Measurements from ENCODE around the gene ACER1. TPM values are rescaled to one million over a fixed set of nuclear protein-coding genes. Genes with fewer than 3 reads are reported as not detected.
A peak's percentile ranks its signal among the peaks of the same experiment; 100 is the strongest.
"Not testable (repeated sequence)": the region's sequence is repeated elsewhere in the genome, so short reads cannot be mapped to it uniquely, and the experiment has no call there.

Gene ACER1
- total RNA-seq, 1 donor from 2014 or later: not detected

DNA sequence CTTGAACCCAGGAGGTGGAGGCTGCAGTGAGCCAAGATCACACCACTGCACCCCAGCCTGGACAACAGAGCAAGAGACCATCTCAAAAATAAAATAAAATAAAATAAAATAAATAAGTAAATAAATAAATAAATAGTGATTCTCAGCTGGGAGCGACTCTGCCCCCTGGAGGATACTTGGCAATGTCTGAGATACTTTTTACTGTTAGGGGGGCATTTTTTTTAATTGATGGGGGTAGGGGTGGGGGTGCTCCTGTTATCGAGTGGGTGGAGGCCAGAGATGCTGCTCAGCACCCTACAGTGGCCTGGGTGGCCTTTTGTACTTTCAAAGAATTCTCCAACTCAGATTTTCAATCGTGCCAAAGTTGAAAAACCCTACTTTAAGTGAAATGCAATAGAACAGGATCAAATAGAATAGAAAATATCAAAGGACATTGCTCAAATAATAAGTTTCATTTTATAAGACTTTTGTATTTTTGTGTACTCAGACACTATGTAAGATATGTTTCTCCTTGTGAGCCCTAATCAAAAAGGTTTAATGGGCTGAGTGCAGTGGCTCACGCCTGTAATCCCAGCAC lies 20.8 kb upstream of the ACER1 start:
- H3K4me1 Mint-ChIP-seq: no peaks in the 10 kb centered on the region
- no peaks in the 10 kb centered on the region for H3K36me3 Mint-ChIP-seq (ENCODE audit: low read depth)
- H3K9me3 Mint-ChIP-seq: no peaks in the 10 kb centered on the region
- peaks cover 4% of the 10 kb centered on the region for H3K27me3 Mint-ChIP-seq (ENCODE audit: low read depth)
- DNase-seq (ENCODE audit: low read depth, low spot score): no peak
- H3K27ac Mint-ChIP-seq (ENCODE audit: unreplicated experiment): no peak overlapping the region
- TF ChIP-seq, protein P1, sequence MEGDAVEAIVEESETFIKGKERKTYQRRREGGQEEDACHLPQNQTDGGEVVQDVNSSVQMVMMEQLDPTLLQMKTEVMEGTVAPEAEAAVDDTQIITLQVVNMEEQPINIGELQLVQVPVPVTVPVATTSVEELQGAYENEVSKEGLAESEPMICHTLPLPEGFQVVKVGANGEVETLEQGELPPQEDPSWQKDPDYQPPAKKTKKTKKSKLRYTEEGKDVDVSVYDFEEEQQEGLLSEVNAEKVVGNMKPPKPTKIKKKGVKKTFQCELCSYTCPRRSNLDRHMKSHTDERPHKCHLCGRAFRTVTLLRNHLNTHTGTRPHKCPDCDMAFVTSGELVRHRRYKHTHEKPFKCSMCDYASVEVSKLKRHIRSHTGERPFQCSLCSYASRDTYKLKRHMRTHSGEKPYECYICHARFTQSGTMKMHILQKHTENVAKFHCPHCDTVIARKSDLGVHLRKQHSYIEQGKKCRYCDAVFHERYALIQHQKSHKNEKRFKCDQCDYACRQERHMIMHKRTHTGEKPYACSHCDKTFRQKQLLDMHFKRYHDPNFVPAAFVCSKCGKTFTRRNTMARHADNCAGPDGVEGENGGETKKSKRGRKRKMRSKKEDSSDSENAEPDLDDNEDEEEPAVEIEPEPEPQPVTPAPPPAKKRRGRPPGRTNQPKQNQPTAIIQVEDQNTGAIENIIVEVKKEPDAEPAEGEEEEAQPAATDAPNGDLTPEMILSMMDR (conservative IDR thresholded peaks at IDR 0.05): peak; percentile 59
- H3K4me3 Mint-ChIP-seq: no peak overlapping the region

DNA sequence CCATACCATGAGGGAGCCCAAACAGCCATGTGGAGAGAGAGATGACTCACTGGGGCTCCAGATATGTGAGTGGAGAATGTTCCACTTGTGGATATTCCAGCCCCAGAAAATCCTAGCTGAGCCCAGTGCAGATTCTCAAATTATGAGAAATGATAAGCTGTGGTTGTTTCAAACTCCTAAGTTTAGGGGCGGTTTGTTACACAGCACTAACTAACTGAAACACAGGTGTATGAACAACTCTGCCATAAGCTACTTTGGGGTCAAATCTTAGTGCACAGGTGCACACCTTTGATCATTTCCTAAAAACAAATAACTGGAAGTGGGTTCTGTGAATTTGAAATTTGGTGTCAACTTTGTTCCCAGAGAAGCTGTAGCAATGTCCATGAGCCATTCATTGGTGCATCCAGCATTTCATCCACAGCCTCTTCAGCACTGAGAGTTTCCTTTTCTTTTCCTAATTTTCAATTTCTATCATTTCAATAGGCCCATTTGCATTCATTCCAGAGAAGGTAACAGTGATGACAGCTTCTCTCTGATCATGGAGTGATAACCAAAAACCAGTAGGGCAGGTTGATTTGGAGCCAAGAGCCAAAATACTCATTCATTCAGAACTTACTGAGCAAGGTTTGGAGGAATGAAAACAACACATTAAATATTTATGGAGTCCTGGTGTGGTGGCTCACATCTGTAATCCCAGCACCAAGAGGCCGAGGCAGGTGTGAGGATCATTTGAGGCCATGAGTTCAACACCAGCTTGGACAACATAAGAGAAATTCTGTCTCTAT lies 19.2 kb upstream of the ACER1 start:
- H3K27ac Mint-ChIP-seq (ENCODE audit: unreplicated experiment): no peak overlapping the region
- peaks cover 15% of the 10 kb centered on the region for H3K27me3 Mint-ChIP-seq (ENCODE audit: low read depth)
- no peak overlapping the region for H3K4me3 Mint-ChIP-seq
- no peak for DNase-seq (ENCODE audit: low read depth, low spot score)
- no peaks in the 10 kb centered on the region for H3K4me1 Mint-ChIP-seq
- no peaks in the 10 kb centered on the region for H3K36me3 Mint-ChIP-seq (ENCODE audit: low read depth)
- TF ChIP-seq, protein P1 (conservative IDR thresholded peaks at IDR 0.05): no peak
- H3K9me3 Mint-ChIP-seq: no peaks in the 10 kb centered on the region

DNA sequence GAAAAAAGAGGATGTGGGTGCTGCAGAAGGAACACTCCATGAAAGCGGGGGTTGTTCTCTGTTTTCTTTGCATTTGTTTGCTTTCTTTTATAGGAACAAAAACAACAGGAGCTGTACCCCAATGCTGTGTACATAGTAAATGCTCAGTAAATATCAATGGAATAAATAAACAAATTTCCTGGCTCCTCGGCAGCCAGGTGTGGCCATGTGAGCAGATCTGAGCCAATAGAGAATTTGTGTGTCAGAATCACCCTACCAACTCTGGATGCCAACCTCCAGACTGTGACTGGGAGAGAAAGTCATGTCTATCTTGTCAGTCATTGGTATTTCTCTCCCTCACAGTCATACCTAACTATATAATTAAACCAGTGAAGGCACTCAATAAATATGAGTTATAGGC lies 17.3 kb upstream of the ACER1 start:
- no peaks in the 10 kb centered on the region for H3K36me3 Mint-ChIP-seq (ENCODE audit: low read depth)
- no peaks in the 10 kb centered on the region for H3K9me3 Mint-ChIP-seq
- no peak for DNase-seq (ENCODE audit: low read depth, low spot score)
- no peaks in the 10 kb centered on the region for H3K4me1 Mint-ChIP-seq
- no peak overlapping the region for H3K4me3 Mint-ChIP-seq
- H3K27ac Mint-ChIP-seq (ENCODE audit: unreplicated experiment): no peak overlapping the region
- TF ChIP-seq, protein P1 (conservative IDR thresholded peaks at IDR 0.05): no peak
- H3K27me3 Mint-ChIP-seq (ENCODE audit: low read depth): peaks cover 21% of the 10 kb centered on the region

DNA sequence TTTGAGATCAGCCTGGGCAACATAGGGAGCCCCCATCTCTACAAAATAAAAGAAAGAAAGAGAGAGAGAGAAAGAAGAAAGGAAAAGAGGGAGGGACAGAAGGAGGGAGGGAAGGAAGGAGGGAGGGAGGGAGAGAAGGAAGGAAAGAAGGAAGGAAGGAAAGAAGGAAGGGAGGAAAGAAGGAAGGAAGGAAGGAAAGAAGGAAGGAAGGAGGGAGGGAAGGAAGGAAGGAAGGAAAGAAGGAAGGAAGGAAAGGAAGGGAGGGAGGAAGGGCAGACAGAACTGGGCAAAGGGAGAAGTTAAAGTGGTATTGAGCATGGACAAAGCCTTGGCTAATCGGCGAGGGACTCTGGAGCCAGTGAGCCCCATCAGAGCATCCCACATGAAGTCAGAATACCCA lies 15.9 kb upstream of the ACER1 start:
- not testable (repeated sequence) for DNase-seq (ENCODE audit: low read depth, low spot score); H3K9me3 Mint-ChIP-seq; H3K4me1 Mint-ChIP-seq; H3K36me3 Mint-ChIP-seq (ENCODE audit: low read depth); H3K27ac Mint-ChIP-seq (ENCODE audit: unreplicated experiment); H3K4me3 Mint-ChIP-seq
- peaks cover 21% of the 10 kb centered on the region for H3K27me3 Mint-ChIP-seq (ENCODE audit: low read depth)

DNA sequence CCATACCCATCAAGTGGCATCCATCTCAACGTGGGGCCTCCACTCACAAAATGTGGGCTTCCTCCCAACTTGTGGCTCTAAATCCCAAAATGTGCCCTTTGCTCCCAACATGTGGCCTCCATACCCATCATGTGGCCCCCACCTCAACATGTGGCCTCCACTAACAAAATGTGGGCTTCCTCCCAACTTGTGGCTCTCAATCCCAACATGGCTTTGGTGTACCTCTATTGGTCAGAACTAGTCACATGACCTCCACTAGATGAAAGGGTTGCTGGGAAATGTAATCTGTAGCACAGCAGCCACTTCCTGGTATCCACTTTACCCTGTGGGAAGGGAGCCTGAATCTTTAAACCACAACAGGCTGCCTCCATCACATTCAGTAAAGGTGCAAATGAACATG lies 10.1 kb upstream of the ACER1 start:
- H3K4me3 Mint-ChIP-seq: no peak overlapping the region

More for the DNA sequence above, 10.1 kb upstream of the ACER1 start:
- TF ChIP-seq, protein P1 (conservative IDR thresholded peaks at IDR 0.05): no peak
- Mint-ChIP-seq H3K36me3 (ENCODE audit: low read depth) (no peaks in the 10 kb centered on the region), H3K27me3 (ENCODE audit: low read depth) (peaks cover 17% of the 10 kb centered on the region), H3K4me1 (no peaks in the 10 kb centered on the region), H3K27ac (ENCODE audit: unreplicated experiment) (no peak overlapping the region), H3K9me3 (no peaks in the 10 kb centered on the region)
- no peak for DNase-seq (ENCODE audit: low read depth, low spot score)
